Endometrial microvascular endothelial cells (primary cell): ENCODE data around the gene C8A. TPM values are rescaled to one million over a fixed set of nuclear protein-coding genes. Genes with fewer than 3 reads are reported as not detected.

Source experiments
- in situ Hi-C: cut with HindIII; loops from 2 replicates; pipeline ENCODE4 v1.10.0; 2017; ENCODE audit warnings: low sequenced_read_pairs, low pct_unique_long_range_greater_than_20kb; ENCODE audit errors: inconsistent ontology term
- total RNA-seq: library from RNA; depleted of rRNA; stranded (reverse); fragments of >200 nt; gene quantifications from one replicate; pipeline ENCODE4 v1.2.3, GENCODE V29; 2015; ENCODE audit errors: inconsistent ontology term

Gene C8A
- total RNA-seq, 1 donor from 2014 or later: not detected

DNA sequence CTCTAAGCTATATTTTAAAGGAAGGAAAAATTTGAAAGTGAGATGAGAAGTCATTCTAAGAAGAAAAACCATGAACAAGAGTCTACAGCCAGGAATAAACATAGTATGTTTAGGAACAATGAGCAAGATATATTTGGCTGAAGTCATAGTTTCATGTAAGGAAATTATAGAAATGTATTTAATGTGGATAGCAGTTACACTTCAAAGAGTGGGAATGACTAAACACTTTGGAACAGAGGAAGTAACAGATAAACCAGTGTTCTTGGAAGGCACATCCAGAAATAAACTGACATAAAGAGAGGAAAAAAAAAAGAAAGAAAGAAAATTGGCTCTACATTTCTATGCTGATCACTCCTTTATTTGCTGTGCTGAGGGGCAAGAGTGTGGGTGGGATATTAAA is 18.0 kb downstream of the C8A start:
- in situ Hi-C loops: no loop called here

DNA sequence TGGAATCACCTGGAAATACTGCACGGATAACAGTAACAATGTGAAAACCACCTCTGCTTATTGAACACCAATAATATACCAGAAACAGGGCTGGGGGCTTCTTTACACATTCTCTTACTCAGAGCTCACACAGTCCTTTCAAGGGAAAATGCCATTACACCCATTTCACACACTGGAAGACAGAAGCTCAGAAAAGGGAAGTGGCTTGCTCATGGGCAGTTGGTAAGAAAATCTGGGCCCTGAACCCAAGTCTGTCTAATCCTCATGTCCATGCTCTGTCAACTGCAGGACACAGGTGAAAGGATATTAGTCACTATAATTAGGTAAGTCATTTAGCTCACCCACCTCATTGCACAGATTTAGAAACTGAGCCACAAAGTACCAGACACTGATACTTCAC is 18.6 kb downstream of the C8A start:
- in situ Hi-C loops: no loop called here

DNA sequence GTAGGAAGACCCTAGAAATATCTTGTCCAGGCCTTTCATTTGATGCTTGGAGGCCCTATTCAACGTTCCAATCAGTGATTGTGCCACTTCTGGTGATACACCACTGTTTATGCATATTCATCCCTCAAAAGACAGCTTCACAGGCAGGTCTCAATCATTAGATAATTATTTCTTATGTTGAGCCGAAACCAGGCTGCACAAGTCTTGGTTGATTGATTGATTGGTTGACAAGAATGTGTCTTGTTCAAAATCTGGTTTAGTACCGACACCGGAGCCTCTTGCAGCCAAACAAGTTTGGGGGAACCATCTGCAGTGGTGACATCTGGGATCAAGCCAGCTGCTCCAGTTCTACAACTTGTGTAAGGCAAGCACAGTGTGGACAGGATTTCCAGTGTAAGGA is 20.1 kb downstream of the C8A start:
- in situ Hi-C loops: no loop called here

DNA sequence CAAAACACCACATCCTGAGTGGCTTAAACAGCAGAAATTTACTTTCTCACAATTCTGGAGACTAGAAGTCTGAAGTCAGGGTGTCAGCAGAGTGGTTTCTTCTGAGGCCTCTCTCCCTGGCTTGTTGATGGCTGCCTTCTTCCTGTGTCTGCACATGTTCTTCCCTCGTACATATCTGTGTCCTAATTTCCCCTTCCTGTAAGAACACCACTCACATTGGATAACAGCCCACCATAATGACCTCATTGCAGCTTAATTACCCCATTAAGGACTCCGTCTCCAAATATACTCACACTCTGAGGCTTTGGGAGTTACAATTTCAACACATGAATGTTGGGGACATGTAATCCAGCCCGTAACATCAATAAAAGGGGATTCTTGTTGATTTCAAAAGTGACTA is 23.4 kb downstream of the C8A start:
- in situ Hi-C loops: no loop called here

DNA sequence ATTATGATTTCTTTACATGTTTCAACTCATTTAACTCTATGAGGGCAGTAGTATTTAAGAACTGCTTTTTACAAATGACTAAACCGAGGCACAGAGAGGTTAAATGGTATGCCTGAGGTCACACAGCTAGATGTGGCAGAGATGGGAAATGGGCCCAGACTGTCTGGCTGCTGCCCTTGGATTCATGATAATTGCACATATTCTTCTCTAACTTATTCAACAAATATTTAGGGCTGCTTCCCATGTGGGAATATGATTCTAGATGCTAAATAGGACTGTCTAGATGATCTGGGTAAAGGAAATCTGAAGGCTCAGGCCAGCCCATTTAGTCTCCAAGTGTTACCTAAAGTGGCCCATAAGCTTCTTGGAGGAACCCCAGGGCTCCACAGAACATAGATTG is 26.2 kb downstream of the C8A start:
- in situ Hi-C loops: no loop called here

DNA sequence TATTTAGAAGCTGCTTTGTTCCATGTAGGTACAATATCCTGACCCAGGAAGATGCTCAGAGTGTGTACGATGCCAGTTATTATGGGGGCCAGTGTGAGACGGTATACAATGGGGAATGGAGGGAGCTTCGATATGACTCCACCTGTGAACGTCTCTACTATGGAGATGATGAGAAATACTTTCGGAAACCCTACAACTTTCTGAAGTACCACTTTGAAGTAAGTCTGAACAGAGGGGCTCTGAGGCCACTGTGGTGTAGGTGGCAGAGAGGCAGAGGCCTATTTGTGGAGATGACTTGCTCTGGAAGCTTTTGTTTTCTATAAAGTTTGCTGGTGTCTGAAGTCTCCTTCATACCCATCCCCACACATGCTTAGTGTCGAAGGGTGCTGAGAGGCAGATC is 26.8 kb downstream of the C8A start:
- in situ Hi-C loops: no loop called here

DNA sequence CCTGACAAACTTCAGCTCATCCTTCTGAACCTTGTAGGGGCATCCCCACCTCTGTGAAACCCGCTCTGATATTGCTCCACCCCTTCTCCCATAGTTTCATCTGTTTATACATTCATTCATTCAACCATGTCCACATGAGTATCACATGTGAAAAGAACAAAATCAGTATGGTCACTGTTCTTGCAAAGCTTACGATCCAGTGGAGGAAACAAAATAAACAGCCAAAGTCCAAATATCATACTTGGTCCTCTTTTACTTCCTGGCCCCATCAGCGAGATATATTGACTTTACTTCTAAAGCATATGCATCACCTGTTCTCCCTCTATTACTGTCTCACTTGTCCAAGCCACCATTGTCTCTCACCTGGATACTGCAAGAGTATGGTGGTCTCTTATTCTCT is 35.6 kb downstream of the C8A start:
- in situ Hi-C loops: no loop called here

DNA sequence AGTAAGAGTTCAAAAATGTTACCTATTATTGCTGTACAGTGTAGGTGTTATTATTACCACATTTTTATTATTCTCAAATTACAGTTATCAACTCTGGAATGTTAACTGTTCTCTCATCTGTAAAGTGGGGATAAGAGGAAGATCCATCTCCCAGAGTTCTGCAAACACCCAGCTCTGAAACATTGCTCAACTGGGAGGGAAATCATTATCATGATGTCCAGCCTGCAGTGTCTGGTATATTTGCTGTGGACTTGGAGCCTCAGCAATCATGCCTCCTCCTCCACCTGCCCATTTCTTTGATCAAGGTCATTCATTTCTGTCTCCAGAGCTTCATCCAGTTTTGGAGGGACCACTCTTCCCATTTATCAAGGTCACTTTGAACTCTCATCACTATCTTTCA is 39.4 kb downstream of the C8A start:
- in situ Hi-C loops: no loop called here

DNA sequence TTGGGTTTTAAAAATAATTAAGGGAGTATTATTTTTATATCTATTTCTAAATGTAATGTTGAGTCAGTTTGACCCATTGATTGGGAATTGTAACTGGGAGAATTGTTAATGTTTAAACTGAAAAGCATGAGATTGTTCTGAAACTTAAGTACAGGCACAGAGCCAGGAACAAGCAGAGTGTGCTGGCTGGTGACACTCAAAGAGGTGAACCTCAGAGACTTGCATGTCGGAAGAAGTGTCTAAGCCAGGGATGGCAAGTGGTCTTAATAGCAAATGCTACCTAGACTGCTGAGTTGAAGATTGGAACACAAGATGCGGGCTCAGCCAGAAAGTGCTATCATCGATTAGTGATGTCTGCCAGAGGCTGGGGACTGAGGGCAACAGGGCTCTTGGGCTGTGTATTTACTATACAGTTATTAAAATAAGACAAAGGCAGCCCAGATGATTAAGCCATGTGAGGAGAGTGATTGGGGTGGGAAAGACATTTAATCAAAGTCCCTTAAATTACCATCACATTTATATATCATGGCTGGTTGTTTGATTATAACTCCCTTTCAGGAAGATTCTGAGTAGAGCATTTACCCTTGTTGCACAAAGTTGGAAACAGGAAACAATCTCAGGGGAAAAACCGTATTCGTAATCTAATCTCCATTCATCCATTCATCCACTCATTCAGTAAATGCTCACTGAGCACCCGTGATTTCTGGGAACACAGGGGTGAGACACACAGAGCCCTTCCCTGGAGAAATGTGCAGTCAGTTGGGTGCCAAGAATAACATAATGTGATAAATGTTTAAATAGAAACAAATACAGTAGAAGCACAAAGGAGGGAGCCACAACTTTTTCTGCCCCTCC is 42.8 kb downstream of the C8A start:
- in situ Hi-C loops: no loop called here

DNA sequence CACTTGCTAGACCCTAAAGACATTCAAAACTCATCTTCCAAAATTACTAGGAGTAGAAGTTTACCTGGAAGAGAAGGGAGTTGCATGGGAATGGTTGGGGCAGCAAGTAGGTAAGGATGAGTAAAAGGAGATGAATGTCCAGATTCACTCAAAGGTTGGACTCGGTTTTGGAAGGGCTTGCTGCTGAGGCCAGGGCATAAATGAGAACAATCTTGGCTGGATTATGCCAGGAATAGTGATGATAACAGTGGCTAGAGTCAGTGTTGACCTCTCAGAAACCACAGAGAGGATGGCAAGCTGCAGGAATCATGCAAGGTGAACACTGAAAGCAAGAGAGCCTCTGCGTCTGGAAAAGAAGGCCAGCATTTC is 43.4 kb downstream of the C8A start:
- in situ Hi-C loops: no loop called here

DNA sequence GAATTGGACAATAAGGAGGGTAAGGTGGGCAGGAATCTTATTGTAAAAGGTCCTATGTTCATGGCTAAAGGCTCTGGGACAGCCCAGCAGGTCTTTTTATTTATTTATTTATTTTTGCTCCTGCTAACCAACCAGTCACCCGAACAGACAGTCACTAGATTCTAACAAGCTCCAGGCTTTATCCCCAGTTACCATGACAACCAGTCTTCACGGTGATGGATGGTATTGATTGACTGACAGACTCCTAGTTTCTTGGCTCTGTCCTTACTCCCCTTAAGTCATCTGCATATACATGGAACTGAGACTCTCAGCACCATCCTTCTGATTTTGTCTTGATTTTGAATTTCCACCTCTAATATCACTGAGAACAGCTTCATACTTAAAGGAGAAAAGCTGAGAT is 44.3 kb downstream of the C8A start:
- in situ Hi-C loops: no loop called here

DNA sequence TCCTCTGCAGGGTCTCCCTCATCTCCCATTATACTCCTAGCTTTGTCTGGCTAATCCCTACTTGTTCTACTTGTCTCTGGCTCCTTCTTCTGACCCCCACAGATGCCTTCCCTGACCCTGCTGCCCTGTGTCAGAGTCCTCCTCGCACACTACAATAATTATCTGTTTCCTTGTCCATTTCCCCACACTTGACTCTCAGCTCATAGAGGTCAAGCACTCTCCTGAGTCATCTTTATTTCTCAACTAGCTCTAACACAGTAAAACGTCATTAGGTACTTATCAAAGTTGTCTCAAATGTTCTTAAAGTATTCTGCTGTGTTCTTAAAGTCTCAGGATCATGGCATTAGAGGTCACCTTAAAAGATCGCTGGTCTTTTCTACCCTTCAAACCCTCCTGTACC is 47.1 kb downstream of the C8A start:
- in situ Hi-C loops: no loop called here

DNA sequence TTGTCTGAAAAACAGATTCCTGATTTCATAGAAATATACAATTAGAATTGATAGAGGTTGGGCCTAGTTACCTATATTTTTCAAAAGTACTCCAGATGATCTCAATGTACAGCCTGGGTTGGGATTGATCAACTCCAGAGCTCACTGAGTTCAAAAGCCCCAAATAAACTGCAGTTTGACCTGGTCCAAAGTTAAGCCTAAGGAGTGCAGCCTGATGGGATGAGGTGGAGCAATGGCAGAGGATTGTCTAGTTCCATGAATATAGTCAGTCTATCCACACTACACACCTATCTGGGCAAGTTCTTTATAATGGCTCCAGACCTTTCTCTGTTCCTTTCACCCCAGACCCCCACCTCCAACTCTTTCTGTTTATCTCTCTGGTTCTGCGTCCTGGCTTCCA is 49.2 kb downstream of the C8A start:
- in situ Hi-C loops: no loop called here

DNA sequence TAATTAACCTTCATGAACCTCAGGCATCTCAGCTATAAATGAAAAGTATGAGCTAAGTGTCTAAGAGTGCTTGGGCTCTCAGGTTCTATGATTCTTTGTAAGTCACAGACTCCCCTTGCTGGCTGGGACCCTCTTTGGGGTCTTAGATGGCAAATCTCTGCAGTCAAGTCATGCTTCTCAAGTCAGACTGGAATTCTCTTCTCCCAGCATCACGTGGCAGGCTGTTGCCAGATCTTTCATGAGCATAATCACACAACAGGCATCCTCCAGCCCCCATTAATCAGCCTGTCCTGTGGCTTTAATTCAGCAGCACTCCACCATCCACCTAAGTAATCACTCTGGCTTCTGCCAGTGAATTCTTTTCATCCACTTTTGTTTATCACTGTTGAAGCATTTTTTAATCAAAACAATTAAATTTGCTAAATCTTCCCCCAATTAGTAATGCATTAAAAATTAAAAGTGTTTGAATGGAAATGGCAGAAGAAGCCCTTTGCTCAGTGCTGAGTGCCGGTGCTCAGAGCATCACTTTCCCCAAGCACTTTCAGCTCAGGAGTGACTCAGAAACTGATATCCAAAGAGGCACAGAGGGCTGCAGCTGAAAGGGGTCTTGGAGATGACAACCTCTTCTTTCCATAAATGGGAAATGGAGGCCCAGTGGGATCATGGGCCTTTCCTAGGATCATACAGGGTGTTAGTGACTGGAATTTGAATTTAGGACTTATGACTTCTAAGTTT is 50.2 kb downstream of the C8A start:
- in situ Hi-C loops: no loop called here

DNA sequence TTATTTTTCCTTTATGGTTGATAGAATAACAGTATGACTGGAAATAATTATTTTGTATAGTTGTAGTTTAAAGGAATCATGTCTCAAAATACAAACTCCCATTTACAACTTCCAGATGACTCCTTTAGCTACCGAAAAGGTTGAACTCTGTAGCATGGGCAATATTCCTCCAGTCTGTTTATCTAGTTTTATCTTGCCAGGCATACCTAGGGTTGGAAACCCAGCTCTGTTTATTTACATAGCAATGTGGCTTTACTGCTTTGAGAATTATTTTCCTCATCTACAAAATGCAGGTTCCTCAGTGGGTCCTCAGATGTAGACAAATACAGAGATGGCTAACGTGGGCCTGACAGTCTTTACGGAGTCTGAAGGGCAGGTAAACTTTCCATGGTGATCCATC is 51.1 kb downstream of the C8A start:
- in situ Hi-C loops: no loop called here

DNA sequence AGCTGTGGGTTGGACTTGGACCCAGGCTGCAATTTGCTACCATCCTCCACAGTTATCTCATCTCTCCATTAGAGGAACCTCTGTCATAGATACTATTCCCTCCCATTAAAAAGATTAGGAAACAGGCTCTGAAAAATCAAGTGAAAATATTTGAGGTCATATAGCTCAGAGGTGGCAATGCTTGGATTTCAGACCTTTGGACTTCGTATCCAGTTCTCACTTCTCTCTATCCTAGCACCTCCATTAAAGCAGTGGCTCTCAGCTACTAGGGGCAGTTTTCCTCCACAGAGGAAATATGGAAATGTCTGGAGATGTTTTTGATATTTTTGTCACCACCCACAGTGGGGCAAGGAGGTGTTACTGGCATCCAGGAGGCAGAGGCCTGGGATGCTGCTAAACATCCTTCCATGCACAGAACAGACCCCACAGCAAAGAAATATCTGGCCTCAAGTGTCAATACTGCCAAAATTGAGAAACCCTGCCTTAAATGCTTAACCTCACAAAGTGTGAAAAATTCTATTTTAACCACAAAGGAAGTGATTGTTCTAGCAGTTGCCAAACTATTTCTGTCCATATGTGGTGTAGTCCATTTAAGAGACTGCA is 54.1 kb downstream of the C8A start:
- in situ Hi-C loops: no loop called here

DNA sequence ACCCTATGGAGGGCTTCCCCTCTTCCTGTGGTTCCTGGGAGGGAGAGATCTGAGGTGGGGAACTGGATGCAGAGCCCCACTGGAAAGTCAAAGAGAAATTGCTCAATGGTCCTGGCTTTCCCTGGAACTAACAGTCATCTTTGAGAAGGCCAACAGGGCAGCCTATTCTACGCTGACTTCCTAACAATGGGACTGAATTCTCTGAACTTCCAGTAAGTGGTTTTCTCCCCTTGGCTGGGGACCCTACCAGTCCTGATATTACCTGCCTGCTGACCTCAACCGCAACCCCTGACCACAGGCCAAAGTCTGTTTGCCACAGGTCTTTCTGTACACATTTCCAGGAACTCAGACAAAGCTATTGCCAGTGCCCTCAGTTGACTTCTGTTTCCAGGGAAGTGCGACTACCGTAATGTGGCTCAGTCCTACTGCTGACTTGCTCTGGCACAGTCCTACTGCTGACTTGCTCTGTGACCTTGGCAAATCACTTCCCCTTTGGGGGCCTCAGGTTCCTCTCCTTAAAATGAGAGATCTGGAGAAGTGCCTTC is 55.9 kb downstream of the C8A start:
- in situ Hi-C loops: no loop called here

DNA sequence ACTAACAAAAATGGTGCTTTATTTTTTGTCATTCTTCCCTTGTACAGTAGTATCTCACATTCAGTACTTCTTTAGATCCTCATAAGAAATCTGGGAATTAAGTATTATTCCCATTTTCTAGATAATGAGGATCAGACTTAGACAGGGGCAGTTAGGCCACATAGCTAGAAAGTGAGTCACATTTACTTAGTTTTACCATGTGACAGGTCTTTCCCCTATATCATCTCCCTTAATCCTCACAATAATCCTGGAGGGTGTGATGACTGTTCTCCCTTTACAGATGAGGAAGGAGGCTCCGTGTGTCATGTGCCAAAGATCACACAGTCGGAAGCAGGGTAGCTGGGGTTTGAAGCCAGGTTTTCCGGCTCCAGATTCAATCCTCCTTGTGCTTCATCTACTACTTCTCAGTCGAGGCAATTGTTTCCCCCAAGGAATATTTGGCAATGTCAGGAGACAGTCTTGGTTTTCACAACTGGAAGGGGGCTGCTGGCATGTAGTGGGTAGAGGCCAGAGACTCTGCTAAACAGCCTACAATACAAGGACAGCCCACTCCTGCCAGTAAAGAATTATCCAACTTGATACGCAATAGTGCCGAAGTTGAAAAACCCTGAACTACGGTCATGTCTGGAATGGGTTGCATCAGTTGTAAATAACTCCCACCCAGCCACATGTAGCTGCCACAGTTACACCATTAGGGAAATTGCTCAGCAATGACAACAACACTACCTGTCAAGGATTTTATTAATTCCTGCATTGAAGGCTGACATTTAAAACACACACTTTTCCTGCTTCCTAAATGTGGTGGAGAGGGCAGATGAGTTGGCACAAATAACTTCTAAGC is 56.7 kb downstream of the C8A start:
- in situ Hi-C loops: no loop called here

DNA sequence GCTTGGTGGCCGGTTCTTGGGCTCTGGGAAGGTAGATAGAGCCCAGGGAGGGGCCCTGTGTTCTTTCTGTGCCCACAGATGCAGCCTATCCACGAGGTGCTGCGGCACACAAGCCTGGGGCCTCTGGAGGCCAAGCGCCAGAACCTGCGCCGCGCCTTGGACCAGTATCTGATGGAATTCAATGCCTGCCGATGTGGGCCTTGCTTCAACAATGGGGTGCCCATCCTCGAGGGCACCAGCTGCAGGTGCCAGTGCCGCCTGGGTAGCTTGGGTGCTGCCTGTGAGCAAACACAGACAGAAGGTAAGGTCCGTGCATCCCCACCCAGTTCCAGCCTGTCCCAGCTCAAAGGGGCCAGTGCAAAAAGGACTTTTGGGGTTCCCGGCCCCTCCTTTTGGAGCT is 57.7 kb downstream of the C8A start:
- in situ Hi-C loops: no loop called here
